H1 (cell line): Measurements from ENCODE around the gene SRGAP3. TPM values are rescaled to one million over a fixed set of nuclear protein-coding genes. Genes with fewer than 3 reads are reported as not detected.

Source experiments
- CTCF ChIA-PET: fragments of 300-600 bp; sonication (Branson Sonifier 250); formaldehyde crosslinking; loops from one replicate; lab custom pipeline; 2021; ENCODE audit not compliant: partially characterized antibody; lab: Charles Lee
- POLR2A ChIA-PET: fragments of 300-600 bp; sonication (Branson Sonifier 250); formaldehyde crosslinking; loops from one replicate; lab custom pipeline; 2021; ENCODE audit warnings: inconsistent platforms; ENCODE audit not compliant: partially characterized antibody; lab: Charles Lee
- DNase-seq, 2 experiments: peaks; one replicate each; pipeline versions ENCODE4 v3.0.0 to v3.0.0-alpha.2; 2010 to 2022; ENCODE audit warnings: low spot score in 2 of 2, low read depth in 1 of 2, mixed read lengths in 1 of 2
- FAIRE-seq: peaks from 2 replicates; lab custom pipeline; 2011; peaks lifted over from hg19 to GRCh38; lab: Jason Lieb, UNC
- H2AFZ ChIP-seq: 2 replicates; pipeline ENCODE4 v1.8.1; 2012; ENCODE audit warnings: low read length, inconsistent platforms
- H2AK5ac ChIP-seq: 2 replicates; pipeline ENCODE4 v1.6.1; 2013; ENCODE audit warnings: low read depth, low read length
- H2BK120ac ChIP-seq: replicated peaks from 2 replicates; pipeline ENCODE3; 2013; ENCODE audit warnings: low read depth, low read length, inconsistent platforms
- H2BK12ac ChIP-seq: 2 replicates; pipeline ENCODE4 v1.6.1; 2013; ENCODE audit warnings: low read depth, low read length
- H2BK15ac ChIP-seq: 2 replicates; pipeline ENCODE4 v1.6.1; 2013; ENCODE audit warnings: low read length
- H2BK20ac ChIP-seq: 2 replicates; pipeline ENCODE4 v1.6.1; 2013; ENCODE audit warnings: low read length
- H2BK5ac ChIP-seq: 2 replicates; pipeline ENCODE4 v1.6.1; 2013; ENCODE audit warnings: low read depth, low read length
- H3K14ac ChIP-seq: 2 replicates; pipeline ENCODE4 v1.6.1; 2013; ENCODE audit warnings: inconsistent platforms; ENCODE audit not compliant: insufficient read length
- H3K18ac ChIP-seq: 2 replicates; pipeline ENCODE4 v1.6.1; 2013; ENCODE audit warnings: low read length; ENCODE audit errors: extremely low read depth
- H3K23ac ChIP-seq: 2 replicates; pipeline ENCODE4 v1.6.1; 2013; ENCODE audit warnings: inconsistent platforms; ENCODE audit not compliant: insufficient read length
- H3K23me2 ChIP-seq: 2 replicates; pipeline ENCODE4 v1.6.1; 2013; ENCODE audit warnings: low read depth, low read length
- H3K27ac ChIP-seq: 2 replicates; pipeline ENCODE4 v1.6.1; 2011; ENCODE audit warnings: low read depth, low read length, inconsistent platforms
- H3K27me3 ChIP-seq, 4 experiments: replicated peaks in 1 of 4; 1 replicate in 1 of 4; 2 replicates in 3 of 4; pipeline versions ENCODE4 v1.6.1 to v1.8.1; 2011 to 2013; ENCODE audit warnings: low read length in 3 of 4, mild to moderate bottlenecking in 3 of 4, inconsistent platforms in 2 of 4, mixed read lengths in 2 of 4, moderate library complexity in 1 of 4; ENCODE audit not compliant: control insufficient read depth in 3 of 4, insufficient read depth in 3 of 4; ENCODE audit errors: extremely low read depth in 1 of 4
- H3K36me3 ChIP-seq, 4 experiments: 2 replicates each; pipeline versions ENCODE4 v1.6.1 to v1.8.1; 2011 to 2013; ENCODE audit warnings: mild to moderate bottlenecking in 4 of 4, low read length in 3 of 4, moderate library complexity in 2 of 4, control low read depth in 1 of 4, inconsistent platforms in 1 of 4; ENCODE audit not compliant: insufficient read depth in 4 of 4, control insufficient read depth in 2 of 4
- H3K4ac ChIP-seq: replicated peaks from 2 replicates; pipeline ENCODE3; 2013; ENCODE audit warnings: low read length, low read depth, mixed read lengths, inconsistent platforms; ENCODE audit not compliant: insufficient read length
- H3K4me1 ChIP-seq, 4 experiments: replicated peaks in 1 of 4; 1 replicate in 1 of 4; 2 replicates in 3 of 4; pipeline versions ENCODE4 v1.6.1 to v1.8.1; 2011 to 2013; ENCODE audit warnings: low read length in 3 of 4, inconsistent platforms in 2 of 4, mixed read lengths in 1 of 4; ENCODE audit not compliant: insufficient read depth in 4 of 4, control insufficient read depth in 3 of 4
- H3K4me2 ChIP-seq, 2 experiments: 2 replicates each; pipeline versions ENCODE4 v1.6.1 to v1.8.1; 2011 to 2013; ENCODE audit warnings: low read depth in 2 of 2, low read length in 2 of 2, control low read depth in 1 of 2, inconsistent platforms in 1 of 2, mild to moderate bottlenecking in 1 of 2; ENCODE audit not compliant: insufficient read depth in 1 of 2
- H3K4me3 ChIP-seq, 4 experiments: fragments of 200-600, 300-600 bp in 1 of 4; sonication (generic), shearing (Covaris generic), sonication (Bioruptor Twin) in 1 of 4; 2 replicates each; pipeline versions ENCODE4 v1.5.1 to v1.8.1; 2011 to 2016; ENCODE audit warnings: low read length in 4 of 4, low read depth in 3 of 4, control low read depth in 2 of 4, inconsistent platforms in 2 of 4, mild to moderate bottlenecking in 2 of 4, mixed read lengths in 1 of 4, moderate library complexity in 1 of 4; ENCODE audit not compliant: insufficient read depth in 2 of 4; ENCODE audit errors: extremely low read depth in 1 of 4
- H3K56ac ChIP-seq: replicated peaks from 2 replicates; pipeline ENCODE3; 2013; ENCODE audit warnings: low read depth, mild to moderate bottlenecking, mixed read lengths, low read length, inconsistent platforms; ENCODE audit not compliant: insufficient read length
- H3K79me1 ChIP-seq: 2 replicates; pipeline ENCODE4 v1.6.1; 2013; ENCODE audit warnings: low read depth, low read length, control low read depth
- H3K79me2 ChIP-seq, 2 experiments: 2 replicates each; pipeline versions ENCODE4 v1.6.1 to v1.8.1; 2012 to 2013; ENCODE audit warnings: low read length in 2 of 2, mild to moderate bottlenecking in 2 of 2, inconsistent platforms in 1 of 2; ENCODE audit not compliant: insufficient read depth in 2 of 2, control insufficient read depth in 1 of 2
- H3K9ac ChIP-seq, 4 experiments: replicated peaks in 1 of 4; 1 replicate in 1 of 4; 2 replicates in 3 of 4; pipeline versions ENCODE4 v1.6.1 to v1.8.1; 2011 to 2013; ENCODE audit warnings: low read depth in 3 of 4, low read length in 3 of 4, control low read depth in 2 of 4, mild to moderate bottlenecking in 2 of 4, moderate library complexity in 2 of 4, inconsistent platforms in 1 of 4; ENCODE audit errors: extremely low read depth in 1 of 4
- H3K9me3 ChIP-seq, 2 experiments: 2 replicates each; pipeline versions ENCODE4 v1.6.1 to v1.8.1; 2012 to 2013; ENCODE audit warnings: mild to moderate bottlenecking in 2 of 2, moderate library complexity in 2 of 2, control low read depth in 1 of 2, inconsistent platforms in 1 of 2, low read depth in 1 of 2, low read length in 1 of 2, mixed read lengths in 1 of 2; ENCODE audit not compliant: insufficient read depth in 2 of 2
- H4K20me1 ChIP-seq, 2 experiments: replicated peaks in 1 of 2; 2 replicates each; pipeline versions ENCODE3 to v1.8.1; 2011 to 2013; ENCODE audit warnings: inconsistent platforms in 2 of 2, low read length in 2 of 2, mild to moderate bottlenecking in 1 of 2; ENCODE audit not compliant: insufficient read depth in 2 of 2, control insufficient read depth in 1 of 2
- H4K5ac ChIP-seq: 2 replicates; pipeline ENCODE4 v1.6.1; 2013; ENCODE audit warnings: low read length, low read depth, mixed read lengths, inconsistent platforms; ENCODE audit not compliant: insufficient read length
- H4K8ac ChIP-seq: 2 replicates; pipeline ENCODE4 v1.8.0; 2013; ENCODE audit warnings: mild to moderate bottlenecking, moderate library complexity, low read length, inconsistent platforms; ENCODE audit not compliant: insufficient read depth; ENCODE audit errors: extremely low read depth
- H4K91ac ChIP-seq: replicated peaks from 2 replicates; pipeline ENCODE3; 2013; ENCODE audit warnings: low read length, mixed read lengths, inconsistent platforms; ENCODE audit not compliant: insufficient read length
- ASH2L ChIP-seq: fragments of 200-600, 300-600 bp; sonication (generic); IDR thresholded peaks from one replicate; pipeline ENCODE4 v1.7.1; 2017; ENCODE audit warnings: low read length
- E2F6 ChIP-seq: IDR thresholded peaks from 2 replicates; pipeline ENCODE4 v1.6.1; 2012; ENCODE audit warnings: inconsistent platforms
- EP300 ChIP-seq, 2 experiments: IDR thresholded peaks; 1 replicate in 1 of 2; 2 replicates in 1 of 2; pipeline ENCODE4 v1.6.1; 2011 to 2012; ENCODE audit warnings: low read depth in 2 of 2, low read length in 2 of 2, mild to moderate bottlenecking in 2 of 2, borderline replicate concordance in 1 of 2, inconsistent platforms in 1 of 2, moderate library complexity in 1 of 2
- EZH2 ChIP-seq: fragments of 200-600 bp; sonication (generic); IDR thresholded peaks from 2 replicates; pipeline ENCODE4 v1.7.1; 2012; ENCODE audit warnings: low read depth, mild to moderate bottlenecking, moderate library complexity, low read length, inconsistent platforms; ENCODE audit not compliant: severe bottlenecking
- GTF2F1 ChIP-seq: IDR thresholded peaks from 2 replicates; pipeline ENCODE4 v1.6.1; 2012; ENCODE audit warnings: low read depth, low read length, improper control_type of control experiment, borderline replicate concordance
- JUN ChIP-seq: IDR thresholded peaks from 2 replicates; pipeline ENCODE4 v1.6.1; 2011; ENCODE audit warnings: low read depth, mild to moderate bottlenecking, improper control_type of control experiment, low read length
- JUND ChIP-seq: IDR thresholded peaks from 2 replicates; pipeline ENCODE4 v1.6.1; 2011; ENCODE audit warnings: mild to moderate bottlenecking, improper control_type of control experiment, low read length
- MAX ChIP-seq: IDR thresholded peaks from 2 replicates; pipeline ENCODE4 v1.6.1; 2012; ENCODE audit warnings: inconsistent platforms
- SIN3A ChIP-seq, 2 experiments: IDR thresholded peaks in 1 of 2; conservative IDR thresholded peaks in 1 of 2; 2 replicates each; pipeline ENCODE4 v1.6.1; 2011 to 2012; ENCODE audit warnings: low read length in 2 of 2, improper control_type of control experiment in 1 of 2, low read depth in 1 of 2, mild to moderate bottlenecking in 1 of 2
- SIRT6 ChIP-seq: IDR thresholded peaks from one replicate; pipeline ENCODE4 v1.7.1; 2012; ENCODE audit warnings: low read length, inconsistent platforms
- SP4 ChIP-seq: IDR thresholded peaks from 2 replicates; pipeline ENCODE4 v1.6.1; 2012; ENCODE audit warnings: low read length, inconsistent platforms
- TCF12 ChIP-seq: IDR thresholded peaks from 2 replicates; pipeline ENCODE4 v1.6.1; 2011; ENCODE audit warnings: low read depth, mild to moderate bottlenecking, low read length
- WGBS, 2 experiments: shearing (Covaris generic) in 1 of 2; methylation state at CpG; one replicate each; pipeline versions ENCODE4 v1.1.6 to v1.1.7; 2013 to 2015; ENCODE audit warnings: low lambda C conversion rate in 2 of 2, mixed read lengths in 2 of 2, inconsistent platforms in 1 of 2, low coverage in 1 of 2, missing lambda C conversion rate in 1 of 2; ENCODE audit not compliant: insufficient replicate concordance in 2 of 2, insufficient coverage in 1 of 2, insufficient read length in 1 of 2; ENCODE audit errors: extremely low coverage in 1 of 2, missing lambda C conversion rate in 1 of 2; 5-methylcytosine and 5-hydroxymethylcytosine counted together
- polyA plus RNA-seq, 7 experiments: library from polyadenylated mRNA; depleted of rRNA in 3 of 7; stranded (reverse) in 5 of 7; unstranded in 2 of 7; fragments of >200 nt in 5 of 7; fragments of 200-250 nt in 2 of 7; gene quantifications; 1 replicate in 5 of 7; 2 replicates in 1 of 7; 4 replicates in 1 of 7; pipeline versions ENCODE4 v1.2.1 to v1.2.3, GENCODE V29; 2011 to 2013; ENCODE audit warnings: missing spikeins in 2 of 7, mixed read lengths in 2 of 7
- total RNA-seq: library from RNA; stranded (reverse); fragmentation: NEBNext Ultra II Directional; extraction: Animal tissue kit (Norgen Biotek cat#: 25700); gene quantifications from 2 replicates; pipeline ENCODE4 v1.2.1, GENCODE V29; 2021

The SRGAP3 gene
- total and polyA plus RNA-seq, 2 of the 8 experiments (the other 6 are each of a cell fraction or from before 2014, with no cell fraction given) = 5.8 to 11.4 TPM

- H3K4ac ChIP-seq = no peak overlapping the region
- ChIA-PET CTCF (no interaction called here), POLR2A (no interaction called here)
- no peak overlapping the region for H2BK12ac ChIP-seq
- H2BK120ac ChIP-seq = no peak overlapping the region
- peaks cover 0 to 2% of the 10 kb centered on the region in 2 experiments for H4K20me1 ChIP-seq
- no peak overlapping the region for H3K9ac ChIP-seq
- H3K27ac ChIP-seq = no peak overlapping the region
- no peak overlapping the region for H2BK5ac ChIP-seq
- no peak overlapping the region for H2AFZ ChIP-seq
- no peak overlapping the region for H3K14ac ChIP-seq
- H3K23me2 ChIP-seq = no peaks in the 10 kb centered on the region; the same call in 1 of the 2 replicates
- no peak overlapping the region for H4K8ac ChIP-seq
- no peak overlapping the region for H3K56ac ChIP-seq
- 83% methylated on average over 3 of the region's 3 CpGs; no CpG with 5 or more reads in 1 of the 2 experiments for WGBS, 2 experiments
- no peak overlapping the region for H4K91ac ChIP-seq
- H3K4me2 ChIP-seq = no peak overlapping the region
- FAIRE-seq (no peak), DNase-seq (no peak)
- H2AK5ac ChIP-seq = no peak overlapping the region
- H3K79me1 ChIP-seq = no peaks in the 10 kb centered on the region
- H3K79me2 ChIP-seq = no peaks in the 10 kb centered on the region
- no peak overlapping the region for H2BK20ac ChIP-seq
- H4K5ac ChIP-seq = no peak overlapping the region
- no peak overlapping the region for H2BK15ac ChIP-seq
- H3K27me3 ChIP-seq = peaks cover 0 to 13% (median 8%) of the 10 kb centered on the region in 4 experiments; a peak in 6 of 7 replicates
- no peaks in the 10 kb centered on the region for H3K36me3 ChIP-seq
- no peak overlapping the region for H3K23ac ChIP-seq
- no peak overlapping the region for H3K18ac ChIP-seq
- H3K4me1 ChIP-seq = peaks cover 4 to 10% (median 7%) of the 10 kb centered on the region in 4 experiments
- no peaks in the 10 kb centered on the region for H3K9me3 ChIP-seq
- H3K4me3 ChIP-seq = no peak overlapping the region
- TF ChIP-seq GTF2F1 (no peak), MAX (no peak), E2F6 (no peak), ASH2L (no peak), JUN (no peak), EP300 (IDR thresholded peaks at IDR 0.05; ENCODE audit: borderline replicate concordance in 1 of 2, low read depth in 2 of 2, low read length in 2 of 2) (no peak), SP4 (no peak), TCF12 (no peak), JUND (no peak), EZH2 (no peak), SIN3A (conservative IDR thresholded peaks at IDR 0.05 in 1 of 2, IDR thresholded peaks at IDR 0.05 in 1 of 2; ENCODE audit: low read depth in 1 of 2, low read length in 2 of 2) (no peak), SIRT6 (no peak)
These were observed 115.8 kb downstream of the SRGAP3 start for GRCh38 chr3:9133656-9134055.
